Measurements from ENCODE around the gene MMRN1.

- TF ChIP-seq ZNF561 (tag by site-specific recombination; IDR thresholded peaks at IDR 0.05; ENCODE audit: borderline replicate concordance), result no peak
- no peak for TF ChIP-seq ZNF280C (tag by site-specific recombination; IDR thresholded peaks at IDR 0.05)
- TF ChIP-seq PRDM1 (tag by site-specific recombination; IDR thresholded peaks at IDR 0.05), result no peak
- no peak for TF ChIP-seq CTCF (tag by site-specific recombination; IDR thresholded peaks at IDR 0.05)
- no peak for TF ChIP-seq TCF7L2 (IDR thresholded peaks at IDR 0.05; ENCODE audit: borderline replicate concordance, low read depth, low read length)
- no peak for TF ChIP-seq ZBTB1 (tag by site-specific recombination; IDR thresholded peaks at IDR 0.05)
- no peak for TF ChIP-seq ZNF133 (tag by site-specific recombination; IDR thresholded peaks at IDR 0.05)
- no peak for TF ChIP-seq ZNF274 (IDR thresholded peaks at IDR 0.05; ENCODE audit: low read length)
- TF ChIP-seq ZNF274 (tag by site-specific recombination; IDR thresholded peaks at IDR 0.05; ENCODE audit: borderline replicate concordance), result no peak
Measured at GRCh38 chr4:89899854-89900253, 5.2 kb downstream of the MMRN1 start.
